H1 (cell line): Measurements from ENCODE around the gene PIP5K1B. TPM values are rescaled to one million over a fixed set of nuclear protein-coding genes. Genes with fewer than 3 reads are reported as not detected.

ENCODE experiments used
- polyA plus RNA-seq, 7 experiments: library from polyadenylated mRNA; depleted of rRNA in 3 of 7; stranded (reverse) in 5 of 7; unstranded in 2 of 7; fragments of >200 nt in 5 of 7; fragments of 200-250 nt in 2 of 7; gene quantifications; 1 replicate in 5 of 7; 2 replicates in 1 of 7; 4 replicates in 1 of 7; pipeline versions ENCODE4 v1.2.1 to v1.2.3, GENCODE V29; 2011 to 2013; ENCODE audit warnings: missing spikeins in 2 of 7, mixed read lengths in 2 of 7
- total RNA-seq: library from RNA; stranded (reverse); fragmentation: NEBNext Ultra II Directional; extraction: Animal tissue kit (Norgen Biotek cat#: 25700); gene quantifications from 2 replicates; pipeline ENCODE4 v1.2.1, GENCODE V29; 2021
- TF ChIP-seq, protein P1 (sequence below): fragments of 300-600 bp; sonication (generic); IDR thresholded peaks from 2 replicates; pipeline ENCODE4 v1.7.1; 2012; ENCODE audit warnings: low read length, moderate library complexity, mild to moderate bottlenecking, inconsistent platforms; ENCODE audit not compliant: insufficient replicate concordance

PIP5K1B gene
- total and polyA plus RNA-seq, 2 of the 8 experiments (the other 6 are each of a cell fraction or from before 2014, with no cell fraction given), result 4.7 to 7.7 TPM

DNA sequence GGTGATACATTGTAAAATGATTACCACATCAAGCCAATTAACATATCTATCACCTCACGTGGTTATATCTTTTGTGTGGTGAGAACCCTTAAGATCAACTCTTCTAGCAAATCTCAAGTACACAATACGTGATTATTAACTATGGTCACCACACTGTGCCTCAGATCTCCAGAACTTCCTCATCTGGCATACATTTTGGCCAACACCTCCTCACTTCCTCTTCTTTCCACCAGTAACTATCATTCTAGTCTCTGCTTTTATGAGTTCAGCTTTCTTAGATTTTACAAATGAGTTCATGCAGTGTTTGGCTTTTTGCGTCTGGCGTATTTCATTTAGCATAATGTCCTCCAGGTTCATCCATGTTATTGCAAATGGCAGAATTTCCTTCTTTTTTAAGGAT lies 273.0 kb downstream of the PIP5K1B start (continued):
- TF ChIP-seq, protein P1, sequence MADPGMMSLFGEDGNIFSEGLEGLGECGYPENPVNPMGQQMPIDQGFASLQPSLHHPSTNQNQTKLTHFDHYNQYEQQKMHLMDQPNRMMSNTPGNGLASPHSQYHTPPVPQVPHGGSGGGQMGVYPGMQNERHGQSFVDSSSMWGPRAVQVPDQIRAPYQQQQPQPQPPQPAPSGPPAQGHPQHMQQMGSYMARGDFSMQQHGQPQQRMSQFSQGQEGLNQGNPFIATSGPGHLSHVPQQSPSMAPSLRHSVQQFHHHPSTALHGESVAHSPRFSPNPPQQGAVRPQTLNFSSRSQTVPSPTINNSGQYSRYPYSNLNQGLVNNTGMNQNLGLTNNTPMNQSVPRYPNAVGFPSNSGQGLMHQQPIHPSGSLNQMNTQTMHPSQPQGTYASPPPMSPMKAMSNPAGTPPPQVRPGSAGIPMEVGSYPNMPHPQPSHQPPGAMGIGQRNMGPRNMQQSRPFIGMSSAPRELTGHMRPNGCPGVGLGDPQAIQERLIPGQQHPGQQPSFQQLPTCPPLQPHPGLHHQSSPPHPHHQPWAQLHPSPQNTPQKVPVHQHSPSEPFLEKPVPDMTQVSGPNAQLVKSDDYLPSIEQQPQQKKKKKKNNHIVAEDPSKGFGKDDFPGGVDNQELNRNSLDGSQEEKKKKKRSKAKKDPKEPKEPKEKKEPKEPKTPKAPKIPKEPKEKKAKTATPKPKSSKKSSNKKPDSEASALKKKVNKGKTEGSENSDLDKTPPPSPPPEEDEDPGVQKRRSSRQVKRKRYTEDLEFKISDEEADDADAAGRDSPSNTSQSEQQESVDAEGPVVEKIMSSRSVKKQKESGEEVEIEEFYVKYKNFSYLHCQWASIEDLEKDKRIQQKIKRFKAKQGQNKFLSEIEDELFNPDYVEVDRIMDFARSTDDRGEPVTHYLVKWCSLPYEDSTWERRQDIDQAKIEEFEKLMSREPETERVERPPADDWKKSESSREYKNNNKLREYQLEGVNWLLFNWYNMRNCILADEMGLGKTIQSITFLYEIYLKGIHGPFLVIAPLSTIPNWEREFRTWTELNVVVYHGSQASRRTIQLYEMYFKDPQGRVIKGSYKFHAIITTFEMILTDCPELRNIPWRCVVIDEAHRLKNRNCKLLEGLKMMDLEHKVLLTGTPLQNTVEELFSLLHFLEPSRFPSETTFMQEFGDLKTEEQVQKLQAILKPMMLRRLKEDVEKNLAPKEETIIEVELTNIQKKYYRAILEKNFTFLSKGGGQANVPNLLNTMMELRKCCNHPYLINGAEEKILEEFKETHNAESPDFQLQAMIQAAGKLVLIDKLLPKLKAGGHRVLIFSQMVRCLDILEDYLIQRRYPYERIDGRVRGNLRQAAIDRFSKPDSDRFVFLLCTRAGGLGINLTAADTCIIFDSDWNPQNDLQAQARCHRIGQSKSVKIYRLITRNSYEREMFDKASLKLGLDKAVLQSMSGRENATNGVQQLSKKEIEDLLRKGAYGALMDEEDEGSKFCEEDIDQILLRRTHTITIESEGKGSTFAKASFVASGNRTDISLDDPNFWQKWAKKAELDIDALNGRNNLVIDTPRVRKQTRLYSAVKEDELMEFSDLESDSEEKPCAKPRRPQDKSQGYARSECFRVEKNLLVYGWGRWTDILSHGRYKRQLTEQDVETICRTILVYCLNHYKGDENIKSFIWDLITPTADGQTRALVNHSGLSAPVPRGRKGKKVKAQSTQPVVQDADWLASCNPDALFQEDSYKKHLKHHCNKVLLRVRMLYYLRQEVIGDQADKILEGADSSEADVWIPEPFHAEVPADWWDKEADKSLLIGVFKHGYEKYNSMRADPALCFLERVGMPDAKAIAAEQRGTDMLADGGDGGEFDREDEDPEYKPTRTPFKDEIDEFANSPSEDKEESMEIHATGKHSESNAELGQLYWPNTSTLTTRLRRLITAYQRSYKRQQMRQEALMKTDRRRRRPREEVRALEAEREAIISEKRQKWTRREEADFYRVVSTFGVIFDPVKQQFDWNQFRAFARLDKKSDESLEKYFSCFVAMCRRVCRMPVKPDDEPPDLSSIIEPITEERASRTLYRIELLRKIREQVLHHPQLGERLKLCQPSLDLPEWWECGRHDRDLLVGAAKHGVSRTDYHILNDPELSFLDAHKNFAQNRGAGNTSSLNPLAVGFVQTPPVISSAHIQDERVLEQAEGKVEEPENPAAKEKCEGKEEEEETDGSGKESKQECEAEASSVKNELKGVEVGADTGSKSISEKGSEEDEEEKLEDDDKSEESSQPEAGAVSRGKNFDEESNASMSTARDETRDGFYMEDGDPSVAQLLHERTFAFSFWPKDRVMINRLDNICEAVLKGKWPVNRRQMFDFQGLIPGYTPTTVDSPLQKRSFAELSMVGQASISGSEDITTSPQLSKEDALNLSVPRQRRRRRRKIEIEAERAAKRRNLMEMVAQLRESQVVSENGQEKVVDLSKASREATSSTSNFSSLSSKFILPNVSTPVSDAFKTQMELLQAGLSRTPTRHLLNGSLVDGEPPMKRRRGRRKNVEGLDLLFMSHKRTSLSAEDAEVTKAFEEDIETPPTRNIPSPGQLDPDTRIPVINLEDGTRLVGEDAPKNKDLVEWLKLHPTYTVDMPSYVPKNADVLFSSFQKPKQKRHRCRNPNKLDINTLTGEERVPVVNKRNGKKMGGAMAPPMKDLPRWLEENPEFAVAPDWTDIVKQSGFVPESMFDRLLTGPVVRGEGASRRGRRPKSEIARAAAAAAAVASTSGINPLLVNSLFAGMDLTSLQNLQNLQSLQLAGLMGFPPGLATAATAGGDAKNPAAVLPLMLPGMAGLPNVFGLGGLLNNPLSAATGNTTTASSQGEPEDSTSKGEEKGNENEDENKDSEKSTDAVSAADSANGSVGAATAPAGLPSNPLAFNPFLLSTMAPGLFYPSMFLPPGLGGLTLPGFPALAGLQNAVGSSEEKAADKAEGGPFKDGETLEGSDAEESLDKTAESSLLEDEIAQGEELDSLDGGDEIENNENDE, result no peak
- TF ChIP-seq, all 59 proteins: peak for 0
